ENCODE measurements around the gene HOXB4. TPM values are rescaled to one million over a fixed set of nuclear protein-coding genes. Genes with fewer than 3 reads are reported as not detected.

Gene HOXB4
- total RNA-seq, 2 experiments from 2014 or later: 0.16 to 0.17 TPM

GRCh38 chr17:48571826-48572417 lies 6.2 kb downstream of the HOXB4 start:
- Histone ChIP-seq H3K27me3 (ENCODE audit: control insufficient read depth in 1 of 2, insufficient read depth in 2 of 2, low read length in 2 of 2) (peaks cover 3 to 9% of the 10 kb centered on the region in 2 experiments), H3K36me3 (ENCODE audit: insufficient read depth, low read length) (no peaks in the 10 kb centered on the region), H3K4me3 (ENCODE audit: low read length) (no peak overlapping the region), H3K27ac (ENCODE audit: low read depth in 1 of 2, low read length in 2 of 2) (no peak overlapping the region), H3K4me1 (ENCODE audit: insufficient read depth, low read length) (peaks cover 15% of the 10 kb centered on the region), H3K9me3 (ENCODE audit: control insufficient read depth in 1 of 2, insufficient read depth in 1 of 2, low read length in 2 of 2) (no peaks in the 10 kb centered on the region)
- ChIA-PET POLR2A (no interaction called here), CTCF (no interaction called here)
- peaks cover 34% of the 10 kb centered on the region for H3K27me3 Mint-ChIP-seq
- intact Hi-C loops (cut with DNase I, micrococcal nuclease): no loop called here
- DNase-seq (no peak), ATAC-seq (ENCODE audit: poor library complexity) (no peak)
- H3K9me3 Mint-ChIP-seq: no peaks in the 10 kb centered on the region
- no peak overlapping the region for H3K4me3 Mint-ChIP-seq
- H3K4me1 Mint-ChIP-seq (ENCODE audit: low read depth): peaks cover 9% of the 10 kb centered on the region
- H3K36me3 Mint-ChIP-seq (ENCODE audit: low read depth): no peaks in the 10 kb centered on the region
- no peak overlapping the region for H3K27ac Mint-ChIP-seq
- TF ChIP-seq CTCF (IDR thresholded peaks at IDR 0.05): no peak

GRCh38 chr17:48571024-48571818 lies 6.9 kb downstream of the HOXB4 start:
- H3K36me3 ChIP-seq (ENCODE audit: insufficient read depth, low read length): no peaks in the 10 kb centered on the region
- ATAC-seq (ENCODE audit: poor library complexity) (no peak), DNase-seq (no peak)
- Mint-ChIP-seq H3K4me3 (no peak overlapping the region), H3K27ac (no peak overlapping the region), H3K9me3 (no peaks in the 10 kb centered on the region), H3K36me3 (ENCODE audit: low read depth) (no peaks in the 10 kb centered on the region), H3K27me3 (peaks cover 31% of the 10 kb centered on the region), H3K4me1 (ENCODE audit: low read depth) (peaks cover 5% of the 10 kb centered on the region)
- no peak overlapping the region for H3K27ac ChIP-seq (ENCODE audit: low read depth in 1 of 2, low read length in 2 of 2)
- H3K27me3 ChIP-seq (ENCODE audit: control insufficient read depth in 1 of 2, insufficient read depth in 2 of 2, low read length in 2 of 2): peaks cover 3 to 9% of the 10 kb centered on the region in 2 experiments
- ChIA-PET CTCF (no interaction called here), POLR2A (no interaction called here)
- no peak overlapping the region for H3K4me3 ChIP-seq (ENCODE audit: low read length)
- H3K9me3 ChIP-seq (ENCODE audit: control insufficient read depth in 1 of 2, insufficient read depth in 1 of 2, low read length in 2 of 2): no peaks in the 10 kb centered on the region
- TF ChIP-seq CTCF (IDR thresholded peaks at IDR 0.05): no peak
- H3K4me1 ChIP-seq (ENCODE audit: insufficient read depth, low read length): peaks cover 10% of the 10 kb centered on the region
- intact Hi-C loops (cut with DNase I, micrococcal nuclease): no loop called here

- Histone ChIP-seq H3K27ac (ENCODE audit: low read depth in 1 of 2, low read length in 2 of 2) (no peak overlapping the region), H3K4me1 (ENCODE audit: insufficient read depth, low read length) (peaks cover 2% of the 10 kb centered on the region), H3K9me3 (ENCODE audit: control insufficient read depth in 1 of 2, insufficient read depth in 1 of 2, low read length in 2 of 2) (no peaks in the 10 kb centered on the region), H3K27me3 (ENCODE audit: control insufficient read depth in 1 of 2, insufficient read depth in 2 of 2, low read length in 2 of 2) (peaks cover 3 to 9% of the 10 kb centered on the region in 2 experiments), H3K4me3 (ENCODE audit: low read length) (no peak overlapping the region), H3K36me3 (ENCODE audit: insufficient read depth, low read length) (no peaks in the 10 kb centered on the region)
- intact Hi-C loops (cut with DNase I, micrococcal nuclease): no loop called here
- Mint-ChIP-seq H3K4me1 (ENCODE audit: low read depth) (peaks cover 5% of the 10 kb centered on the region), H3K27me3 (peaks cover 31% of the 10 kb centered on the region), H3K4me3 (no peak overlapping the region), H3K36me3 (ENCODE audit: low read depth) (no peaks in the 10 kb centered on the region), H3K9me3 (no peaks in the 10 kb centered on the region), H3K27ac (no peak overlapping the region)
- TF ChIP-seq CTCF (IDR thresholded peaks at IDR 0.05): no peak
- ChIA-PET POLR2A (no interaction called here), CTCF (no interaction called here)
- ATAC-seq (ENCODE audit: poor library complexity) (no peak), DNase-seq (no peak)
Observed at GRCh38 chr17:48570325-48571023, 7.7 kb downstream of the HOXB4 start.
